ENCODE results near the gene ACAD11. TPM values are rescaled to one million over a fixed set of nuclear protein-coding genes. Genes with fewer than 3 reads are reported as not detected.

The ACAD11 gene
- total RNA-seq, 4 donors from 2014 or later, result 39.0 to 69.8 (median 51.5) TPM

DNA sequence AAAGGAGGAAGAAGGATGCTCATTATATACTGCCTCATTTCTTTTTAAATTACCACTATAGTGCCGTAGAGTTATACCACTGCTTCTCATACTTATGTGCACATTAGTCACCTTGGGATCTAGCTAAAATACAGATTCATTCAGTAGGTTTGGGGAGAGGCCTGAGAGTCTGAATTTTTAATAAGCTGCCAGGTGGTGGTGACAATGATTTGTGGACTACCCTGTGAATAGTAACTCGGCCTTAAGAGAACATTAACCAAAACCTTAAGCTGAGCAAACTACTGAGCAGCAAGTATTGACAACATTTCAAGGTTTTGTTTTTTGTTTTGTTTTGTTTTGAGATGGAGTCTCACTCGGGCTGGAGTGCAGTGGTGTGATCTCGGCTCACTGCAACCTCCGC is 20.3 kb upstream of the ACAD11 start:
- TF ChIP-seq, protein P1, sequence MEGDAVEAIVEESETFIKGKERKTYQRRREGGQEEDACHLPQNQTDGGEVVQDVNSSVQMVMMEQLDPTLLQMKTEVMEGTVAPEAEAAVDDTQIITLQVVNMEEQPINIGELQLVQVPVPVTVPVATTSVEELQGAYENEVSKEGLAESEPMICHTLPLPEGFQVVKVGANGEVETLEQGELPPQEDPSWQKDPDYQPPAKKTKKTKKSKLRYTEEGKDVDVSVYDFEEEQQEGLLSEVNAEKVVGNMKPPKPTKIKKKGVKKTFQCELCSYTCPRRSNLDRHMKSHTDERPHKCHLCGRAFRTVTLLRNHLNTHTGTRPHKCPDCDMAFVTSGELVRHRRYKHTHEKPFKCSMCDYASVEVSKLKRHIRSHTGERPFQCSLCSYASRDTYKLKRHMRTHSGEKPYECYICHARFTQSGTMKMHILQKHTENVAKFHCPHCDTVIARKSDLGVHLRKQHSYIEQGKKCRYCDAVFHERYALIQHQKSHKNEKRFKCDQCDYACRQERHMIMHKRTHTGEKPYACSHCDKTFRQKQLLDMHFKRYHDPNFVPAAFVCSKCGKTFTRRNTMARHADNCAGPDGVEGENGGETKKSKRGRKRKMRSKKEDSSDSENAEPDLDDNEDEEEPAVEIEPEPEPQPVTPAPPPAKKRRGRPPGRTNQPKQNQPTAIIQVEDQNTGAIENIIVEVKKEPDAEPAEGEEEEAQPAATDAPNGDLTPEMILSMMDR (IDR thresholded peaks at IDR 0.05; ENCODE audit: low read depth), result no peak

DNA sequence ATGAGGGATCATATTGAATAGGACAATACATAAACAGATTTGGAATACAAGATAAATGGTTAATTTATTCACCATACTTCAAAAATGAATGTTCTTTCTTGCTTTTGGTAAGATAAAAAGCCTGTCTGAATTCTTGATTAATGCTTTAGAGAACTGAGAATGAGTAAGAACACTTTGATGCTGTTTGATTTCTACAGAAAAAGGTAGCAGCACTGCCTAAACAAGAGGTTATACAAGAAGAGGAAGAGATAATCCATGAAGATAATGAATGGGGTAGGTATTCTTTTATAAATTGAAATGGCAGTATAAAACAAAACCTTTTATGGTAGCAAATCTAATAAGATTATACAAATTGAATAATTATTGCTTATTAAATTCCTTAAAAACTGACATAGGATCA is 15.8 kb upstream of the ACAD11 start:
- TF ChIP-seq, protein P1 (IDR thresholded peaks at IDR 0.05; ENCODE audit: low read depth), result no peak

DNA sequence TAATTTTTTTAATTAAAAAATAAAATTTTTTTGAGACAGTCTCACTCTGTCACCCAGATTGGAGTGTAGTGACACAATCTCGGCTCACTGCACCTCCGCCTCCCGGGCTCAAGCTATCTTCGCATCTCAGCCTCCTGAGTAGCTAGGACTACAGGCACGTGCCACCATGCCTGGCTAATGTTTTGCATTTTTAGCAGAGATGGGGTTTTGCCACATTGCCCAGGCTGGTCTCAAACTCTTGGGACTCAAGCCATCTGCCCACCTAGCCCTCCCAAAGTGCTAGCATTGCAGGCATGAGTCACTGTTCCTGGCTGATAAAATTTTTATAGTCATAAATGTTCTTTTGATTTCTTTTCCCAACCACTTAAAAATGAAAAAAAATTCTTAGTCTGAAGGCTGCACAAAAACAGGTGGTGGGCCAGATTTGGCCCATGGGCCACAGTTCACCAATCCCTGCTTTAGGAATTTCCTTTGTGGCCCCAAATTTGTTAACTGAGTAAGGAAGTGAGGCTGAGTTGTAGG is 9.7 kb upstream of the ACAD11 start:
- TF ChIP-seq, protein P1 (IDR thresholded peaks at IDR 0.05; ENCODE audit: low read depth), result no peak

DNA sequence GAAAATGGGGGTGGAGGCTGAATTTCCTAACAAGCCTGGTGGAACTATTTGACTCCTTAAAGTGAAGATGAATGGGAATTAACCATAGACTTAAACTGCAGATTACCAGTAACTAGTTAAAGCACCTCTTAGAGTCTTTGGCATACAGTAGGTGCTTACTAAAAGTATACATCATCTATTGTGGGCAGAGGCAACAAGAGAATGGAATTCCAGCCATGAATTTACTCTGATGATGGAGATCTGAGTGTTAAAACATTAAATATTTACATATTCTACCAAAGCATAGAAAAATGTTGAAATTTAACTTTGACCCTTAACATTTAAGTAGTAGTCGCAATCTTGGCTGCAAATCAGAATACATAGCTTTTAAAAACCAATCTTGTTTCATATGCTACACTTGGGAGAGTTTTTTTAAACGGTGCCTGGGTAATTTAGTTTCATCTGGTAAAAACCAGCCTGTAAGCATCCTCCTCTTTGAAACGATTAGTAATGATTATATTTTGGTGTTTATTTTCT is 5.7 kb upstream of the ACAD11 start:
- TF ChIP-seq, protein P1 (IDR thresholded peaks at IDR 0.05; ENCODE audit: low read depth), result no peak

DNA sequence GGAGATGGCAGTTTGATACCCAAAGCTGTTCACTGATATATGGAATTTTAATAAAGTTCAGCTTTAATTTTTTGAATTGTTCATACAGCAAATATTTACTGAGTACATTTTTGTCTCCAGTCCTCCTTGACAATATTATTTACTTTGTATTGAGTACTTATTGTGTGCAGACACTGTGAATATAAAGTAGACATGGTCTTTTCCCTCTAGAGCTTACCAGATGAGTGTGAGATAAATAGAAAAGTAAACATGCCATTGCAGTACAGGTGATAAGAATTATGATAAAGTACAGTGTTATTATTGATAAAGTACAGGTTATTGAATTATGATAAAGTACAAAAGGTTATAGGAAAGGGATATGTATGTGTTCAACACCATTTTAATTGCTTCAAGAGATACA is 2.6 kb upstream of the ACAD11 start:
- TF ChIP-seq, protein P1 (IDR thresholded peaks at IDR 0.05; ENCODE audit: low read depth), result no peak

DNA sequence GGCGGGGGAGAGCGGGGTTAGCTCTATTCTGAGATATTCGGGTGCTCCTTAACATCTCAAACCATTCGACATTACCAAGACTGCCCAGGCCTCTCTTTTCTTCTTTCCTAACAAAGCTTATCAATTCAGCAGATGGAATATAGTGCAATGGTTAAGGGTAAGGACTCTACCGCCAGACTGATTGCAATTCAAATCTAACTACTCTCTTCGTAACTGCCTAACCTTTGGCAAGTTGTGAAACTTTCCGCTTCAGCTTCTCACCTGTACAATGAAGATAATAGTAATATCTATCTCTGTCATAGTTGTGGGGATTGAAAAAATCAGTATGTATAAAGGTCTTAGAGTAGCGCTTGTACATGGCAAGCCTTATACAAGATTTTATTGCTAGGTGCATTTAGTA is 1.5 kb upstream of the ACAD11 start:
- TF ChIP-seq, protein P1 (IDR thresholded peaks at IDR 0.05; ENCODE audit: low read depth), result no peak

DNA sequence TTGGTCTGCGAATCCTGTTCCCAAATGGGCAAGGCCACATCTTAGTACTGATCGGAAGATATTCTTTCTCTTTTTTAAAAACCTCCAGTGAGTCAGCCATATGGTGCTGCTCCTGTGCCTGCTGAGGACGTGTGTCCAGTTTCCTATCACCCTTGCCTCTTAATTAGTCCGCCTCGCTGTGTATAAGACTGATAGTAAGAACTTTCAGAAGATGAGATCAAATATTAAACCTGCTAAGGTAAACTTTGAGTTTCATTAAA is 1.1 kb upstream of the ACAD11 start:
- TF ChIP-seq, protein P1 (IDR thresholded peaks at IDR 0.05; ENCODE audit: low read depth), result no peak

Data from subcutaneous adipose tissue (tissue), 4 donors.